ENCODE results near the gene DCHS1. TPM values are rescaled to one million over a fixed set of nuclear protein-coding genes. Genes with fewer than 3 reads are reported as not detected.

Gene DCHS1
- total RNA-seq, 2 donors from 2014 or later, result 11.2 to 17.4 TPM

DNA sequence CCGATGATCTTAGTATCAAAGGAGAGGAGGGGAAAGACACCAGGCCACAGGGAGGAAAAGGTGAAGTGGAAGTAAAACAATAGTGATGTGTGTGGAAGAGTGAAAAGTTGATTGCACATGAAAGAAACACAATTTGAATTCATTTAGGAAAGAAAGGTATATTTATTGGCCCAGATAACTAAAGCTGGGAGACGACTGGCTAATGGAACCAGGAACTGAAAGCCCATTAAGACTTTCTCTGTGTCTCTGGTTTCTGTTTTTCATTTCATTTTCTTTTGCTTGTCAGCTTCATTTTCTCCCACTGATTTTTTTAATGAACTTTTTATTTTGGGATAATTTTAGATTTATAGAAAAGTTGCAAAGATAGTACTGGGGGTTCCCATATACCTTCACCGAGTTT lies 5.1 kb upstream of the DCHS1 start:
- no peak for DNase-seq (ENCODE audit: low spot score)
- Histone ChIP-seq H3K27me3 (replicated peaks; ENCODE audit: insufficient read depth) (no peaks in the 10 kb centered on the region), H3K27ac (no peak overlapping the region), H3K9me3 (no peaks in the 10 kb centered on the region), H3K36me3 (no peaks in the 10 kb centered on the region), H3K4me3 (no peak overlapping the region), H3K4me1 (replicated peaks) (no peaks in the 10 kb centered on the region)
- no peak for TF ChIP-seq POLR2A (IDR thresholded peaks at IDR 0.05)
- TF ChIP-seq, protein P1, sequence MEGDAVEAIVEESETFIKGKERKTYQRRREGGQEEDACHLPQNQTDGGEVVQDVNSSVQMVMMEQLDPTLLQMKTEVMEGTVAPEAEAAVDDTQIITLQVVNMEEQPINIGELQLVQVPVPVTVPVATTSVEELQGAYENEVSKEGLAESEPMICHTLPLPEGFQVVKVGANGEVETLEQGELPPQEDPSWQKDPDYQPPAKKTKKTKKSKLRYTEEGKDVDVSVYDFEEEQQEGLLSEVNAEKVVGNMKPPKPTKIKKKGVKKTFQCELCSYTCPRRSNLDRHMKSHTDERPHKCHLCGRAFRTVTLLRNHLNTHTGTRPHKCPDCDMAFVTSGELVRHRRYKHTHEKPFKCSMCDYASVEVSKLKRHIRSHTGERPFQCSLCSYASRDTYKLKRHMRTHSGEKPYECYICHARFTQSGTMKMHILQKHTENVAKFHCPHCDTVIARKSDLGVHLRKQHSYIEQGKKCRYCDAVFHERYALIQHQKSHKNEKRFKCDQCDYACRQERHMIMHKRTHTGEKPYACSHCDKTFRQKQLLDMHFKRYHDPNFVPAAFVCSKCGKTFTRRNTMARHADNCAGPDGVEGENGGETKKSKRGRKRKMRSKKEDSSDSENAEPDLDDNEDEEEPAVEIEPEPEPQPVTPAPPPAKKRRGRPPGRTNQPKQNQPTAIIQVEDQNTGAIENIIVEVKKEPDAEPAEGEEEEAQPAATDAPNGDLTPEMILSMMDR (IDR thresholded peaks at IDR 0.05), result no peak
- no peak for TF ChIP-seq POLR2AphosphoS5 (IDR thresholded peaks at IDR 0.05)
- WGBS, result 86% methylated on average over 3 of the region's 3 CpGs
- intact Hi-C loops (cut with DNase I), result no loop called here

DNA sequence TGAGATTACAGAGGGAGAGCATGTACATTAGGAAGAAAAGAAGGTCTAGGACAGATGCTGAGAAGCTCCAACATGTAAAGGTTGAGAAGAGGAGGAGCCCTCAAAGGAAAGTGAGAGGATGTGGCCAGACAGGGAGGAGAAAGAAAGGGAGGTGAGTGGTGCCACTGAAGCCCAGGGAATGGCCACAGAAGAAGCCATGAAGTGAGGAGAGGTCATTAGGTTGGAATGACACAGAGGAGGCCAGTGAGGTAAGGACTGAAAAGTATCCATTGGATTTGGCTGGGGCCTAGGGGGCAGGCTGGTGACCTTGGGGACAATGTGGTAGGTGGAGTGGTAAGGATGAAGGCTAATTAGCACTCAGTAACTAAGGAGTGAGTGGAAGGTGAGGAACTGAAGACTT lies 3.0 kb upstream of the DCHS1 start:
- Histone ChIP-seq H3K4me1 (replicated peaks) (no peaks in the 10 kb centered on the region), H3K4me3 (no peak overlapping the region), H3K27me3 (replicated peaks; ENCODE audit: insufficient read depth) (no peaks in the 10 kb centered on the region), H3K9me3 (no peaks in the 10 kb centered on the region), H3K36me3 (no peaks in the 10 kb centered on the region), H3K27ac (no peak overlapping the region)
- intact Hi-C loops (cut with DNase I), result loop anchor here (5.0 kb wide), 1 partner anchor 56 kb away; the partner anchor contains the start of genes ILK and RRP8
- no peak for DNase-seq (ENCODE audit: low spot score)
- TF ChIP-seq POLR2A (IDR thresholded peaks at IDR 0.05) (no peak), POLR2AphosphoS5 (IDR thresholded peaks at IDR 0.05) (no peak)
- TF ChIP-seq, protein P1 (IDR thresholded peaks at IDR 0.05), result no peak

DNA sequence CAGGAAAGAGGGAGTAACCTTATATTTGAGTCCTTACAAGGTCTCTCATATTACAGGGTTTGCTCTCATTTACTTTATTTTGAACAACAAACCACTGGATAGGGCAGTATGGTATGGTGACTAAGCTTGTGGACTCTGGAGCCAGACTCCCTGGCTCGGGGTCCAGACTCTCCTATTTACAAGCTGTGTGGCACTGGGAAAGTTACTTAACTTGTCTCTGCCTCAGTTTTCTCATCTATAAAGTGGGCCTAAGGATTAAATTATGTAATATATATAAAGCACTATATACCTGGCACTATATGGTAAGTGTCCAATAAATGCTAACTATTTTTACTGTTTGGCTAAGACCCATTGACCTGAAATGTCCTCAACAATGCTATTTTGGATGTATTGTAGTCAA lies 1.7 kb upstream of the DCHS1 start:
- WGBS, result 47% methylated on average over 1 of the region's 1 CpG
- intact Hi-C loops (cut with DNase I), result loop anchor here (5.0 kb wide), 1 partner anchor 55 kb away; the partner anchor contains the start of genes ILK and RRP8
- no peaks in the 10 kb centered on the region for H3K9me3 ChIP-seq

DNA sequence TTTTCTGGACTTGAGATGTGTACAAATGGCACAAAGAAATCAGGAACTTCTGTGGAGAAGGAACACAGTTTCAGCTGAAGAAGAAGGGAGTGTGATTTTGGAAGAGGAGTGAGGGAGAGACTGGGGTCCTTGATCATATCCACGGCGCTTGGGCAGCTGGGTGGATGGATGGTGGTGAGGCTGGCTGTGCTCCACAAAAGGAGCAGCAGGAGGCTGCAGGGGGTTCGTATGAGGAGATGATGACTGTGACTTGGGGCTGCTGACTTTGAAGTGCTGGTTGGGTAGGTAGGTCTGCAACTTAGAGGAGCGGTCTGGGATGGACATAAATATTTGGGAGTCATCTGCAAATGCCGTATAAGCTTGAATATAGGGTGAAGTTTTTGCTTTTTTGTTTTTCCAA lies 1.3 kb upstream of the DCHS1 start:
- Histone ChIP-seq H3K36me3 (no peaks in the 10 kb centered on the region), H3K27ac (no peak overlapping the region), H3K27me3 (replicated peaks; ENCODE audit: insufficient read depth) (no peaks in the 10 kb centered on the region), H3K4me3 (no peak overlapping the region), H3K4me1 (replicated peaks) (no peaks in the 10 kb centered on the region), H3K9me3 (no peaks in the 10 kb centered on the region)
- 63% methylated on average over 5 of the region's 5 CpGs for WGBS
- no peak for DNase-seq (ENCODE audit: low spot score)
- intact Hi-C loops (cut with DNase I), result loop anchor here (5.0 kb wide), 1 partner anchor 55 kb away; the partner anchor contains the start of genes ILK and RRP8
- TF ChIP-seq POLR2A (IDR thresholded peaks at IDR 0.05), result no peak

More for the DNA sequence above, 1.7 kb upstream of the DCHS1 start:
- no peak overlapping the region for H3K27ac ChIP-seq
- no peak overlapping the region for H3K4me3 ChIP-seq
- H3K36me3 ChIP-seq, result no peaks in the 10 kb centered on the region
- H3K4me1 ChIP-seq (replicated peaks), result no peaks in the 10 kb centered on the region
- DNase-seq (ENCODE audit: low spot score), result no peak
- H3K27me3 ChIP-seq (replicated peaks; ENCODE audit: insufficient read depth), result no peaks in the 10 kb centered on the region
- TF ChIP-seq POLR2AphosphoS5 (IDR thresholded peaks at IDR 0.05) (no peak), POLR2A (IDR thresholded peaks at IDR 0.05) (no peak)

DNA sequence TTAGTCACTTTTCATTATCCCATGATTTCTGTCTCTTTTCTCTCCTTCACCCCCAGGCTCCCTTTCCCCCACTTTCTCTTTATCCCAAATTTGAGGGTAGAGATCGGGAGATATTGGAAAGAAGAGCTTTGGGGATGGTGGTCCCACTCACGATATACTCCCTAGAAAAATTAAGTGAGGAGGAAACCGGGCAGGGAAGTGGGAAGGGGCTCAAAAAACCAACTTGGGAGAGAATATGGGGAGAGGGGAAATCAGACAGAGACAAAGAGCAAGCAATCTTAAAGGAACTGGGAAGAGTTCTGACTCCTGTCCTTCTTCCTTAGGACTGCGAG lies 941 bp upstream of the DCHS1 start:
- H3K4me3 ChIP-seq, result no peak overlapping the region
- H3K27ac ChIP-seq, result peak overlapping the region; percentile 38 to 63
- TF ChIP-seq POLR2AphosphoS5 (IDR thresholded peaks at IDR 0.05), result no peak

DNA sequence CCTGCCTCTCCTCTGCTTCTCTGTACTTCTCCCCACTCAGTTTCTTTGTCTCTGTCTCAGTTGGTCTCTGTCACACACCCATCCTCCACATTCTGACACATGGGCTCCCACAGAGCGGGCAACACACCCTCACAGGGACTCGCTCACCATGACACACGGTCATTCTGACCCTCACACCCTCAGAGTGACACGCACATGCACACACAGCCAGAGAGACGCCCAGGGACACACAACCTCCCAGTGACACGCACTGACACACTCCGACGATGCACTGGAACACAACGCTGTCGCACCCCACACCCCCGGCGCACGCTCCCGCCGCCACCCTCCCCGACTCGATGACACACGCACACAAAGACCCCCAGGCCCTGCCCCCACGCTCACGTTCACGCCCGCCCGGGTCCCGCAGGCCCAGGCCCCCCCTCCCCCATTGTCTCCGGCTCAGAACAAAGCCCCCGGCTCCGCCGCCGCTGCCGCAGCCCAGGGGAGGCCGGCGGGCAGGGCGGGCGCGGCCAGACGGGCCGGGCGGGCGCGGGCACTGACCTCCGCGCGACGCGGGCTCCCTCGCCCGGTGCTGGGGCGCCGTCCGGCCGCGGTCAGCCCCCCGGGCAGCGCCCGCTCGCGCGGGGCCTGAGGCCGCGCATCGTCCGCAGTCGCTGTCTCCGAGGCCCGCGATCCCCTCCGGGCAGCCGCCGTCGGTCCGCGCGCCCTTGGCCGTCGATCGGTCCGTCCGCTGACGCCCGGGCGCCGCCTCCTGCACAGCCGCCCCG lies 404 bp downstream of the DCHS1 start:
- DNase-seq (ENCODE audit: low spot score), result no peak
- intact Hi-C loops (cut with DNase I), result loop anchor here (5.0 kb wide), 1 partner anchor 53 kb away; the partner anchor contains the start of genes ILK and RRP8
- H3K4me1 ChIP-seq (replicated peaks), result no peaks in the 10 kb centered on the region
- peak overlapping the region; percentile 27 to 52 for H3K27ac ChIP-seq
- peak overlapping the region; percentile 35 to 43 for H3K4me3 ChIP-seq
- WGBS, result under 1% methylated on average over 60 of the region's 84 CpGs
- no peaks in the 10 kb centered on the region for H3K27me3 ChIP-seq (replicated peaks; ENCODE audit: insufficient read depth)
- H3K36me3 ChIP-seq, result no peaks in the 10 kb centered on the region
- H3K9me3 ChIP-seq, result no peaks in the 10 kb centered on the region
- TF ChIP-seq, protein P1 (IDR thresholded peaks at IDR 0.05), result no peak
- TF ChIP-seq POLR2A (IDR thresholded peaks at IDR 0.05) (no peak), POLR2AphosphoS5 (IDR thresholded peaks at IDR 0.05) (no peak)

More for the DNA sequence above, 941 bp upstream of the DCHS1 start:
- 50% methylated on average over 4 of the region's 4 CpGs for WGBS
- H3K4me1 ChIP-seq (replicated peaks), result no peaks in the 10 kb centered on the region
- DNase-seq (ENCODE audit: low spot score), result no peak
- intact Hi-C loops (cut with DNase I), result loop anchor here (5.0 kb wide), 1 partner anchor 54 kb away; the partner anchor contains the start of genes ILK and RRP8
- no peaks in the 10 kb centered on the region for H3K27me3 ChIP-seq (replicated peaks; ENCODE audit: insufficient read depth)
- no peaks in the 10 kb centered on the region for H3K36me3 ChIP-seq
- no peaks in the 10 kb centered on the region for H3K9me3 ChIP-seq
